ENCODE measurements around the gene ANKEF1. TPM values are rescaled to one million over a fixed set of nuclear protein-coding genes. Genes with fewer than 3 reads are reported as not detected.

The ANKEF1 gene
- total RNA-seq, 2 experiments from 2014 or later, result 1.3 TPM

- ATAC-seq (ENCODE audit: poor library complexity) (no peak), DNase-seq (no peak)
- H3K36me3 ChIP-seq (ENCODE audit: insufficient read depth, low read length), result peaks cover 20% of the 10 kb centered on the region
- Mint-ChIP-seq H3K27me3 (no peaks in the 10 kb centered on the region), H3K4me1 (ENCODE audit: low read depth) (no peaks in the 10 kb centered on the region), H3K4me3 (no peak overlapping the region), H3K27ac (no peak overlapping the region), H3K36me3 (ENCODE audit: low read depth) (peaks cover 41% of the 10 kb centered on the region), H3K9me3 (no peaks in the 10 kb centered on the region)
- POLR2A ChIA-PET, result no interaction called here
- H3K27me3 ChIP-seq (ENCODE audit: control insufficient read depth in 1 of 2, insufficient read depth in 2 of 2, low read length in 2 of 2), result no peaks in the 10 kb centered on the region
- CTCF ChIA-PET, result no interaction called here
- no peak overlapping the region for H3K27ac ChIP-seq (ENCODE audit: low read depth in 1 of 2, low read length in 2 of 2)
- no peaks in the 10 kb centered on the region for H3K9me3 ChIP-seq (ENCODE audit: control insufficient read depth in 1 of 2, insufficient read depth in 1 of 2, low read length in 2 of 2)
- H3K4me3 ChIP-seq (ENCODE audit: low read length), result no peak overlapping the region
- H3K4me1 ChIP-seq (ENCODE audit: insufficient read depth, low read length), result no peaks in the 10 kb centered on the region
- intact Hi-C loops (cut with DNase I, micrococcal nuclease), result no loop called here
- no peak for TF ChIP-seq CTCF (IDR thresholded peaks at IDR 0.05)
These were observed 24.2 kb downstream of the ANKEF1 start for GRCh38 chr20:10059006-10059405.

- Mint-ChIP-seq H3K36me3 (ENCODE audit: low read depth) (peaks cover 29% of the 10 kb centered on the region), H3K27ac (no peak overlapping the region), H3K9me3 (no peaks in the 10 kb centered on the region), H3K4me3 (no peak overlapping the region), H3K27me3 (peaks cover 9% of the 10 kb centered on the region), H3K4me1 (ENCODE audit: low read depth) (no peaks in the 10 kb centered on the region)
- ATAC-seq (ENCODE audit: poor library complexity) (no peak), DNase-seq (no peak)
- ChIA-PET POLR2A (no interaction called here), CTCF (no interaction called here)
- intact Hi-C loops (cut with DNase I, micrococcal nuclease), result no loop called here
- no peaks in the 10 kb centered on the region for H3K27me3 ChIP-seq (ENCODE audit: control insufficient read depth in 1 of 2, insufficient read depth in 2 of 2, low read length in 2 of 2)
- no peak overlapping the region for H3K4me3 ChIP-seq (ENCODE audit: low read length)
- no peaks in the 10 kb centered on the region for H3K9me3 ChIP-seq (ENCODE audit: control insufficient read depth in 1 of 2, insufficient read depth in 1 of 2, low read length in 2 of 2)
- H3K36me3 ChIP-seq (ENCODE audit: insufficient read depth, low read length), result peaks cover 15% of the 10 kb centered on the region
- no peak for TF ChIP-seq CTCF (IDR thresholded peaks at IDR 0.05)
- H3K4me1 ChIP-seq (ENCODE audit: insufficient read depth, low read length), result no peaks in the 10 kb centered on the region
- H3K27ac ChIP-seq (ENCODE audit: low read depth in 1 of 2, low read length in 2 of 2), result no peak overlapping the region
These were observed 25.4 kb downstream of the ANKEF1 start for GRCh38 chr20:10060226-10060625.

- ChIA-PET CTCF (no interaction called here), POLR2A (no interaction called here)
- H3K27me3 Mint-ChIP-seq, result peaks cover 16% of the 10 kb centered on the region
- no peak for TF ChIP-seq CTCF (IDR thresholded peaks at IDR 0.05)
- H3K9me3 Mint-ChIP-seq, result no peaks in the 10 kb centered on the region
- H3K27ac Mint-ChIP-seq, result no peak overlapping the region
- no peak for ATAC-seq (ENCODE audit: poor library complexity)
- Histone ChIP-seq H3K4me1 (ENCODE audit: insufficient read depth, low read length) (no peaks in the 10 kb centered on the region), H3K27me3 (ENCODE audit: control insufficient read depth in 1 of 2, insufficient read depth in 2 of 2, low read length in 2 of 2) (no peaks in the 10 kb centered on the region), H3K27ac (ENCODE audit: low read depth in 1 of 2, low read length in 2 of 2) (no peak overlapping the region), H3K9me3 (ENCODE audit: control insufficient read depth in 1 of 2, insufficient read depth in 1 of 2, low read length in 2 of 2) (no peaks in the 10 kb centered on the region), H3K36me3 (ENCODE audit: insufficient read depth, low read length) (peaks cover 5% of the 10 kb centered on the region), H3K4me3 (ENCODE audit: low read length) (no peak overlapping the region)
- H3K4me3 Mint-ChIP-seq, result no peak overlapping the region
- H3K36me3 Mint-ChIP-seq (ENCODE audit: low read depth), result peaks cover 16% of the 10 kb centered on the region
- no peaks in the 10 kb centered on the region for H3K4me1 Mint-ChIP-seq (ENCODE audit: low read depth)
- intact Hi-C loops (cut with DNase I, micrococcal nuclease), result no loop called here
- no peak for DNase-seq
These were observed 26.9 kb downstream of the ANKEF1 start for GRCh38 chr20:10061641-10062040.
